Subcutaneous adipose tissue (tissue), 4 donors: ENCODE results near the gene GIMAP7. TPM values are rescaled to one million over a fixed set of nuclear protein-coding genes. Genes with fewer than 3 reads are reported as not detected.

ENCODE experiments used
- CTCF ChIP-seq: fragments of 450-650 bp; IDR thresholded peaks from one replicate; pipeline ENCODE4 v1.5.1; 2016; ENCODE audit warnings: low read depth, mild to moderate bottlenecking, control low read depth, antibody characterized with exemption, moderate library complexity
- total RNA-seq, 4 donors: library from RNA; depleted of rRNA; stranded (reverse); fragments of >200 nt; gene quantifications; one replicate each; pipeline ENCODE4 v1.1.0, GENCODE V29; 2016

The GIMAP7 gene
- total RNA-seq, 4 donors from 2014 or later, result 13.6 to 39.4 (median 23.4) TPM

- TF ChIP-seq CTCF, result no peak
Measured at GRCh38 chr7:150476285-150476684, 38.4 kb upstream of the GIMAP7 start.

DNA sequence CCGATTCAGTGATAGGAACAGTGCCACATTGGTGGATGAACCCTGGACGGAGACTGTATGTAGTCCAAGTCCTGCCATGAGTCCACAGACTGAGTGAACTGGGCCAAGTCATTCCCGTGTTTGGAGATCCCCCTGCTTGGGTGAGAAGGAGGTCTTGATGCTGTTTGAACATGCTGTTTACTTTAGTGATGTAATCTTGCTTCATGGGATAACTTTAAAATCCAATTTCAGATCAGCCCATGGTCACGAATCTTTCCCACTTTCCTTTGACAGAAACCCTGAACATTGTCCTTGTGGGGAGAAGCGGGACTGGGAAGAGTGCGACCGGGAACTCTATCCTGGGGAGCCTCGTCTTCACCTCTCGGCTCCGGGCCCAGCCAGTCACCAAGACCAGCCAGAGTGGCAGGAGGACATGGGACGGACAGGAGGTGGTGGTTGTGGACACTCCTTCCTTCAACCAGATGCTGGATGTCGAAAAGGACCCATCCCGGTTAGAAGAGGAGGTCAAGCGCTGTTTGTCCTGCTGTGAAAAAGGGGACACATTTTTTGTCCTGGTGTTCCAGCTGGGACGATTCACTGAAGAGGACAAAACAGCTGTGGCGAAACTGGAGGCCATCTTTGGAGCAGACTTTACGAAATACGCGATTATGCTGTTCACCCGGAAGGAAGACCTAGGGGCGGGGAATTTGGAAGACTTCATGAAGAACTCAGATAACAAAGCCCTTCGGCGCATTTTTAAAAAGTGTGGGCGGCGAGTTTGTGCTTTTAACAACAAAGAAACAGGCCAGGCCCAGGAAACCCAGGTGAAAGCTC, 37.6 kb upstream of the GIMAP7 start:
- no peak for TF ChIP-seq CTCF

DNA sequence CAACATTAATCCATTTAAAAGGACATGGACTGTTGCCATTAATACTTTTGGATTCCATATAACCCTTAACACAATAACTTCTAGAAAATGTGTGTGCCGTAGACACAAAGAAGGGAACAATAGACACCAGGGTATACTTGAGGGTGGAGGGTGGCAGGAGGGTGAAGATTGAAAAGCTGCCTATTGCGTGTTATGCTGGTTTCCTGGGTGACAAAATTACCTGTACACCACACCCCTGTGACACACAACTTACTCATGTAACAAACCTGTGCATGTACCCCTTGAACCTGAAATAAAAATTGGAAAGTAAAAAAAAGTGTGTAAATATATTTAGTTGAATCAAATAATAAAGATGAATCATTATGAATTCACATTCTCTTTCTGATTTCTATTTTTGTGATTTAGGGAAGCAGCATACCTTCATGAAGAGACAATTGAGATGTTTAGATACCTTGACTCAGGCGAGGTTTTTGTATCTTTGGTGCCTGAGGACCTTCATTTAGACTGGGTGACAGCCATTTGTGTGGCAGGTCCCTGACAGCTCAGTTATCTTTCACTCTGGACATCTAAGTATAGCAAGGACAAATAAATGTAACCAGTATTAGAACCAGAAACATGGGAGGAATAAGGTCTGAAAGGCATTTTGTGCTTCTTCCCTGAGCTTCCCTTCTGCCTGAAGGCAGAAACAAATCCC, 35.5 kb upstream of the GIMAP7 start:
- TF ChIP-seq CTCF, result no peak

DNA sequence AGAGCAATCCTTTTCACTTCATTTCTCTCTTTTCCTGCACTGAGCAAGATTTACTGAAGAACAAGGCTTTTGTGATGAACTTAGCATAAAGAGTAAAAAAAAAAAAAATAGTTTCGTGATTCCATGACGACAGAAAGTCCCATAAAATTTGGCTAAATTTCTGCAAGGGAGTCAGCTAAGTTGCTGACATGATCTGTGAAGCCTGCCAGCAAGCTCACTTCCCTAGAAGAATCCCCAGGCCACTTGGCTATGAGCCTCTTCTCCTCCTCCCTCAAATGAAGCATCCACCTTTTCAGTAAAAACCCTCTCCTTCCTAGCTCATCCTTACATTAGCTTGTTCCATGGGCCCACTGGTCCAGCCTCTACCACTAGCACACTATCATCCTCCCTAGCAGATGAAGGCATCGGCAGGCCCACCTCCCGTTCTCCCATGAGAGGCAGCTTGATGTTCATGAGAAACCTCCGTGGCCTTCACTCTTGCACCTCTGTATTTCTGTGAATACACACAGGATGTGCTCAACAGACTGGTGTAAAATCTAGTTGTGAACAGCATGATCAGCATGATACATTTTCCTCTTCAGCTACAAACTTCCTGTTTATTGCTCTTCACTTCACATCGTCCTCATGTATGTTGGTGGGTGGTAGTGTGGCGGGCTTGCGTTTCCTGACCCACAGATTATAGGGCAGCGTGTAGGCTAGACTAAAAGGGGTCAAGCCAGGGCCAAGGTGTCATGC, 33.3 kb upstream of the GIMAP7 start:
- TF ChIP-seq CTCF, result no peak

DNA sequence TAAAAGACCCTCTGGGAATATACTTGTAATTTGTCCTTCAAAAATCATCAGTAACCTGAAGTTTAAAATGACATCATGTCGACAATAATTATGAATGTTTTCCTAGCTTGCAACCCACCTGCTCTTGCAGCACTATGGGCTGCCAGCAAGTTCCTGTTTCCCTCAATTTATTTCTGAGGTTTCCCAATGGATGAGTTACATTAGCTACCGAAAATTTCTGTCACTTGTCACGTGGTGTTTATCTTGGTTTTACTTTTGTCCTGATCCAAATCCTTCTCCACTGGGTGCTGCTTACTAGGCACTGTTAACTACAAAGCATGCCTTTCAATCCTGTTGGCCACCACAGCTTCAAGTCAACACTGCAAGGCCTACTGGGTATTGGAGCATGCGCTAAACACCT, 32.8 kb upstream of the GIMAP7 start:
- TF ChIP-seq CTCF, result no peak

DNA sequence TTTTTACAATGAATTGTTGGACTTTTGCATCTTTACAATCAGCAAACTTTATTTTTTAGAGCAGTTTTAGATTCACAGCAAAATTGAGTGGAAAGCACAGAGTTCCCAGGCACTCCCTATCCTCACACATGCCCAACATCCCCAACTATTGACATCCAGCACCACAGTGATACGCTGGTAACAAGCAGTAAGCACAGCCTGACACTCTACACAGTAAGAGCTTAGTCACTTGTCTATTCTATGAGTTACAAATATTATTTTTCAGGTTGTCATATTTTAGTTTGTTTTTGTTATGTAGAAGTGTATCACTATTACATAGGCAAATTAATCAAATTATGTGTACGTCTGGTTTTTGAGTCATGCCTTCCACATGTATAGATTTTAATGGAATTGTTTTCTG, 27.0 kb upstream of the GIMAP7 start:
- TF ChIP-seq CTCF, result no peak

- no peak for TF ChIP-seq CTCF
Measured at GRCh38 chr7:150489782-150490181, 24.9 kb upstream of the GIMAP7 start.
